T47D (cell line): Measurements from ENCODE around the gene FRMD4B.

ENCODE experiments used
- DNase-seq, 2 experiments: peaks; one replicate each; pipeline versions ENCODE4 v3.0.0 to v3.0.0-alpha.2; 2011 to 2012; ENCODE audit warnings: low read depth in 1 of 2, low spot score in 1 of 2
- JUND ChIP-seq: IDR thresholded peaks from 2 replicates; pipeline ENCODE4 v1.6.1; 2012; ENCODE audit warnings: low read depth
- in situ Hi-C: cut with HindIII; loops from 2 replicates; pipeline ENCODE4 v1.10.0; 2016; ENCODE audit warnings: low sequenced_read_pairs, low pct_unique_long_range_greater_than_20kb

FRMD4B gene

DNA sequence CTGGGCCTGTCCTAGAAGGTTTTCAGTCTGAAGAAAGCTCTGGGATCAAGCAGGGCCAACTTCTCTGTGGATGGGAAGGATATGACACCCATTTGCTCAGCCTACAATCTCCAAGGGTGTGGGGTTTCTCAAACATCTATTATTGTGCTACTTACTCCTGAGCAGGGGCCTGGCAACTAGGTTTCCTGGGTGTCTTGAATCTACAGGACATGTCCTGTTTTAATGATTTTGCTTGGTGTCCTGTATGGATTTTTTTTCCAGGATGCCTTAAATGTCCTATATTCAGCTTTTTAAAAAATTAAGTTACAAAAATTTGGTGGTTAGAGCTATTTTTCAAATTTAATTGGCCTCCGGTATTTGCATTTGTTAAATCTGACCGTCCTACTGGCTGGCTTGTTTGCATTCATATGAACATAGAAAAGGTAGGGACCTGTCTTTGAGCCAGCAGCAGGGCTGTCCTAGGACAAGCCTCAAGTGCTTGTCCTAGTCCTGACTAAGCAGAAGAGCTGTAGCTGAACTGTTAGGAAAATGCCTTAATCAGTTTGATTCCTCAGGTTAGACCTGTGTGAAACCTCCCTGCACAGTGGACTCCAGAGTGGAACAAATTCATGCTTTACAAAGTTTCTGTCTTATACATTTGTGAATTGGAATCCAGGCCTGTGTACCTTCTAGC is 223.4 kb downstream of the FRMD4B start:
- no peak for TF ChIP-seq JUND
- no peak for DNase-seq
- in situ Hi-C loops, result no loop called here

DNA sequence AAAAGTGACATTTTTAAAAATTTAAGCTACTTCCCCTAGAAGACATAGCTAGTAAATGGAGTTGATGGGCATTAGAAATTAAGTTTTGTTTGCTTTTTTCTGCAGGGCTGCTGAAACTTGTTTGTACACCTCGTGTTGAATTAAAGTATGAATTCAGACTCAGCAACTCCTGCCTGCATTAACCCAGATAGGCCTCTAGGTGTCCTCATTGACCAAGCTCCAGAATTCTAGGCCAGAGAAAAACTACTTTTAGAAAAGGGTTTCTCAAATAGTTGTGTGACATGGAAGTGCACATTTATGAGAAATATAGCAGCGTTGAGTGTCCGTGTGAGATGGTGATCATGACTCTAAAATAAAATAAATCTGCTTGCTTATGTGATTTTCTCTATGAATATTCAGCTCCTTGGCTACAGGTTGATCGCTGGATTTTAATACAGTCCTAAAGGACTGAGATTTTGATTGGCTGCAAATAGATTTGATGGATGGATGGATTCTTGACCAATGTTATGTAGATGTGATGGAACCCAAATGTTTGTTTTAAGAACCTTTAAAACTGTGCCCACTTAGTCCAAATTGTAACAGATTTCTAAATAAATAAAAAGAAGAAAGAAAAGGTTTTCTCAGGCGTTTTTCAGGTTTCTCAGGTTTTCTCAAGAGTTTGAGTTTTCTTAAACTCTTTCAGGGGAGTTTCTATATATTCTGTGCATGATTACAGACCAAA is 224.1 kb downstream of the FRMD4B start:
- DNase-seq, result peak; percentile 33 to 61
- no peak for TF ChIP-seq JUND
- in situ Hi-C loops, result no loop called here

DNA sequence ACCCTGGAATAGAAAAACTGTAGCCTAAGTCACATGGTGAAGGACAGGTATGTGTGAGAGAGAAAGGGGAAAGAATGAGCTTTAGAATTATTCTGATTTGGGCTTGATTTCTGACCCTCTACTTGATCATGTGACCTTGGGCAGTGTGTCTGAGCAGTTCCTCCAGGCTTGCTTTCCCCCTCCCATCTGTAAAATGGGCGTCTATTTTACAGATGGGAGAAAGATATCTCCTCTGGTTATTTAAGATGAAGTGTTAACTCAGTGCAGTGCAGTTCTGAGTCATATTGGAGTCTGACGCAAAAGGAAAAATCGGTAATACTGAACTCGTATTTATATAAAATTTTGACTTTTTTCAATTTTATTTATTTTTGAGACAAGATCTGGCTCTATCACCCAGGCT is 225.4 kb downstream of the FRMD4B start:
- in situ Hi-C loops, result no loop called here
- no peak for TF ChIP-seq JUND
- DNase-seq, result no peak

DNA sequence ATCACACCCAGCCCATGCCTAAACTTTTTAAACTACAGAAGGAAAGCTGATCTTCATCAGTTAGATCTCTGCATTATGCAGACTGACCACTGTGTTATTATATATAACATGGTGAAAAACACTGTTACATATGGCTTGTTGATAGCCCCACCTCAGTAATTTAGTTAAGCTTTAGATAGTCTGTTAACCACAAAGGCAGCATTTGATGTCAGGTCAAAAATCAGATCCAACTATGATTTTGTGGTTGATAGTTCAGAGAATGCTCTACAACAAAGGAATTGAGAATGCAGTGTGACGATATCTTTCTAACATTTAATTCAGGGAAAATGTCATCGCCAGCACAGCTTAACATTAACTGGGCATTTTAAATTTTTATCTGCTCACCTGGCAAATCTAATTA is 225.8 kb downstream of the FRMD4B start:
- in situ Hi-C loops, result no loop called here
- TF ChIP-seq JUND, result no peak

DNA sequence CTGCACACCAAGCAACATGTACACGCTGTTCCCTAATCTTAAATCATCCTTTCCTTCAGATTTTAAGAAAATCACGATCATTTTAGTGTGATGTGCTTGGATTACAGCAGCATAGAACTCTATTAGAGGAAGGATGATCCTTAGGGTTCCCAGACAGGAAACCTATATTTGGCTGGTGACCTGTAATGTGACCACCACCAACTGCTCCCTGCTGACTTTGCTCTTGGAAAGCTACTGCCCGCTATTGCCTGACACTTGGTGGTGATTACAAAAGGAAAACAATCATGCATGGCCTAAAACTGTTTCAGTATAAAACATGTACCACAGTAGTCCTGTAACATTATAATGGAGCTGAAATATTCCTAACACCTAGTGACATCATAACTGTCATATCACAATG is 236.3 kb downstream of the FRMD4B start:
- in situ Hi-C loops, result no loop called here
- TF ChIP-seq JUND, result no peak
- DNase-seq, result no peak

More for the DNA sequence above, 225.8 kb downstream of the FRMD4B start:
- DNase-seq, result no peak

DNA sequence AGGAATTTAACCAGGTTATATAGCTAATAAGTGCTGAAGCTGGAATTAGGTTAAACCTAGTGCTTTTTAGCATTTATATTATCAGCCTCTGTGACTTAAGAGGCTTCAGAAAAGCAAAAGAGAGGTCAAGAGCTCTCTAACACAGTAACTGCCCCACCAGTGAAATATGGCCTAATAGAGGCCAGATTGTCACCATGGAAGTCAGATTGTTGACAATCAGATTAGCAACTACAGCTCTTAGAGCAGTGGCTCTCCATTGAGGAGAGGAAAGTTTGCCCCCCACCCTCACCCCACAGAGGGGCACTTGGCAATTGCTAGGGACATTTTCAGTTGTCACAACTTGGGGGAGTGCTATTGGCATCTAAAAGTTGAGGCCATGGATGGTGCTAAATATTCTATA is 240.2 kb downstream of the FRMD4B start:
- DNase-seq, result no peak
- TF ChIP-seq JUND, result no peak
- in situ Hi-C loops, result no loop called here

DNA sequence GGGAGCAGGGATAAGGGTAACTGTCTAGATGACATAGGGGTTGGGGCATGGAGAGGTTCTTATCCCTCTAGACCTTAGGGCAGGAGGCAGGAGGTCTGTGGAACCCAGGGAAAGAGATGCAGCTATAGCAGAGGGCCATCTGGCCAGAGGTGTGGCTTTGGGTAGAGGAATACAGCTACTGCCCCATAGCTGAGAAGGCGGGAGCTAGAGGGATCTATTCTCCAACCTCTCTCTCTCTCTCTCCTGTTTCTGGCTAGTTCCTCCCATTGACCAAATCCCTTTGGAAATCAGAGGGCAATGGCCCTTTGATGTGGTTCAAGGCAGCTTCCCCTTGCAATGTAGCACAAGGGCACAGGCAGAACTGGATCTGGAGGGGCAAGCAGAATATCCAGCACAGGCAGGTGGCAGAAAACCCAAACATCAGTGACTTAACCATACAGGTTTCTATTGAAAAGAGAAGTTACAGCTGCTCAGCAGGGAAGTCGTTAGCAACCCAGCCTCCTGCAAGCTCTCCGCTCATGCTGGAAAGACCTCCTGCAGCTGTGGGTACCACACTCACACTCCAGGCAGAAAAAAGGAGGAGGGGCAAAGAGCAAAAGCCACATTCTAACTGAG is 241.2 kb downstream of the FRMD4B start:
- in situ Hi-C loops, result no loop called here
- TF ChIP-seq JUND, result no peak

DNA sequence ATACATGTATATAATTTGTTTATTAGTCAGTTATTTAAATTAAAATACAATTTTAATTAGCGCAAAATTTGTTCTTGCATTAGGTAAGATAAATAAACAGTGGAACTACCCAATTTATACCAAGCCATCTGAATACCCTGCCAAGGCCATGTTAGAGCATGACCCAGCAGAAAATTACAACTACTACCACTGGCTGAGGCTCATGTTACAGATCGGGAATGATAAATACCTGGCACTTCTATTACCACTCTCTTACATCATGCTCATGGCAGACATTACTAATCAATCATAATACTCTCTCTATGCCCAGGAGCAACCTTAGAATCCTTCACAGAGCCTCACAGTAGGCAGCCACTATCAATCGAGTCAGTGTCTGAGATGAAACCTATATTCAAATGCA is 242.3 kb downstream of the FRMD4B start:
- in situ Hi-C loops, result no loop called here
- DNase-seq, result peak in 1 of 2 experiments; percentile 84

More for the DNA sequence above, 241.2 kb downstream of the FRMD4B start:
- no peak for DNase-seq

DNA sequence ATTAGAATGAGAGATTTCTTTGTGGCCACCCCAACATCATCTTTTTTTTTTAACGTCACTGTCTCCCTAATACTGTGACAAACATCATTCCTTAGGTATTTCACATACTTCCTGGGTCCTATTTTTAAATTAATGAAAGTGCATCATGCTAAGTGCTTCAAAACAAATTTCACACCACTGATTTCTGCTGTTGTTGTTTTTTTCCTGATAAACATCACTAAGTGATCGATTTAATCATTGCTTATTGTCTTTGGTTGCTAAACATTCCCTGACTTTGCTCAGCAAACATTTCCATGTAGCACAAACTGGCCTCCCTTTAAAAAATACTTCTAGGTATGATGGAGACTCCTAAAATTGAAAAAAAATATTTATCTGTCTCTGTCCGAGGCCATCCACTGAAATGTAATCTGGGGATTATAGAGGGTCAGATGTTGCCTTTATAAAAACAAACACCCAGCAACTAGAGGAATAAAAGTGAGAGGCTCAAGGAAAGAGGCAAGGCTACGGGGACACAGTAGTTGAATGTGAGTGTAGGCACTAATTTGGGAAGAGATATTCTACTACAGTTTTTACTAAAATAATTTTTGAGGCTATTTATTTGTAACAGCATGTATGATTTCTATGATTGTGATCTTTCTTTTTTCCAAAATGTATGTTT is 243.0 kb downstream of the FRMD4B start:
- DNase-seq, result no peak
- no peak for TF ChIP-seq JUND
- in situ Hi-C loops, result no loop called here

More for the DNA sequence above, 242.3 kb downstream of the FRMD4B start:
- no peak for TF ChIP-seq JUND

DNA sequence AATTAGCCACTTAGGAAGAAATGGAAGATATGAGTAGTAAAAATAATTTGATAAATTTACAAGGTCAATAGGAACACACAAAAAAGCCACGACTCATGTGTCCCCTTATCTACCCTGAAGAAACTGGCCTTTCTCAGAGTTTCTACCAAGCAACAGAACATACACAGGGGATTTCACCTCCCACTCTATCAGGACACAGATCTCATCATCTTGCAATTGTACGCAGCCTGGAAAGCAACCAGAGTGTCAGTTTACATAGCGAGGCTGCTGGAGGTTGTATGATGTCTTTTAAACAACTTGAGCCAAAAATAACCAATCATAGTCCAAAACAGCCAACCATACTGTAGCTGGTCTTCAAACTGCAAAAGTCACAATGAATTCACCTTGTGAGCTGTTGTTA is 243.8 kb downstream of the FRMD4B start:
- in situ Hi-C loops, result no loop called here
- TF ChIP-seq JUND, result no peak
- DNase-seq, result no peak

DNA sequence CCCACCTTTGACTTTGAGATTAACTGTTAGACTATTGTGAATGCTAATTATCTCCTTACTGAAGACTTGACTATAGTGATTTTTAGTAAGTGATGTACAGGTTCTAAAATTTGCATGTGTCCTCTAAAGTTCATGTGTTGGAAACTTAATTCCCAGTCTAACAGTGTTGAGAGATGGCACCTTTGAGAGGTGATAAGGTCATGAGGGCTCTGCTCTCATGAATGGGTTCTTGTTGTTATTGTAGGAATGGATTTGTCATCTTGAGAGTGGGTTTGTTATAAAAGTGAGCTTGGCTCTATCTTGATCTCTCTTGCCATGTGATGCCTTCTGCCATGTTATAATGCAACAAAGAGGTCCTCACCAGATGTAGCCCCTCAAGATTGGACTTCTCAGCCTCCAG is 244.6 kb downstream of the FRMD4B start:
- no peak for DNase-seq
- in situ Hi-C loops, result no loop called here
- TF ChIP-seq JUND, result no peak

DNA sequence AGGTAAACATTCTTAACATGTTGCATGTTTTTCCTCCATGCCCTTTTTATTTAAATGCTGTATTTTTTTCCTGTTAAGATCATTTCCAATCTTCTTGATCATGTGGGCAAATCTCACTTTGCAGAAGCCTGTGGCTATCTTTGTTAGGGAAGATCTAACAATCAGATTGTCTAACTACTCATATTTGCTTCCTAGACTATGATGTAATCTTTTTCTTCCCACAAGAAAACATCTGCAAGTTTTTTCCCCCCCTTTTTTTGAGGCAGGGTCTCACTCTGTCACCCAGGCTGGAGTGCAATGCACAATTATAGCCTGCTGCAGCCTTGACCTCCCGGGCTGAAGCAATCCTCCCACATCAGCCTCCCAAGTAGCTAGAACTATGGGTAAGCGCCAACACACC is 248.5 kb downstream of the FRMD4B start:
- in situ Hi-C loops, result no loop called here
- DNase-seq, result no peak
- no peak for TF ChIP-seq JUND

DNA sequence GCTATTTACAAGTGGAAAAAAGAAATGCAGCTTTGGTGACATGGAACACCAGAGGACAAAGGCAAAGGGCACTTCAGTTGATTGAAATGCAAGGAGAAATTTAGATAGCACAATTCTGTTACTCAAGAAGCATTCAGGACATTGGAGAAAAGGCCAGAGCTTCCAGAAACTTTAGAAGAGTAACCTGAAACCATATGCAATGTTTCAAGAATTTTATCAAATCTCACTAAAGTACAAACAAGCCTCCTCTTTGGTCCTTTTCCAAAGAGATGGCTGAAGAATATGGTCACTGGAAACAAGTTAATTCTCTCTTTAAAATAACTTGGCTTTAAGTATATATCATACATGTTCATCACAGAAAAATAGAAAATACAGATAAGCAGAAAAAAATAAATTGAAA is 248.9 kb downstream of the FRMD4B start:
- no peak for DNase-seq
- in situ Hi-C loops, result no loop called here
- no peak for TF ChIP-seq JUND
